NCI-H460 (cell line): Measurements from ENCODE around the gene HENMT1. TPM values are rescaled to one million over a fixed set of nuclear protein-coding genes. Genes with fewer than 3 reads are reported as not detected.
"Not testable (repeated sequence)": the region's sequence is repeated elsewhere in the genome, so short reads cannot be mapped to it uniquely, and the experiment has no call there.

ENCODE experiments used
- DNase-seq: peaks from one replicate; pipeline ENCODE4 v3.0.0-alpha.2; 2016; ENCODE audit warnings: low read depth; ENCODE audit errors: extremely low read depth
- total RNA-seq: library from RNA; depleted of rRNA; stranded (reverse); fragments of >200 nt; shearing (Covaris generic); gene quantifications from 2 replicates; pipeline ENCODE4 v1.2.3, GENCODE V29; 2014

HENMT1 gene
- total RNA-seq, 1 experiment from 2014 or later: 2.5 TPM

- DNase-seq: no peak
Observed at GRCh38 chr1:108678706-108679105, 17.8 kb upstream of the HENMT1 start.

DNA sequence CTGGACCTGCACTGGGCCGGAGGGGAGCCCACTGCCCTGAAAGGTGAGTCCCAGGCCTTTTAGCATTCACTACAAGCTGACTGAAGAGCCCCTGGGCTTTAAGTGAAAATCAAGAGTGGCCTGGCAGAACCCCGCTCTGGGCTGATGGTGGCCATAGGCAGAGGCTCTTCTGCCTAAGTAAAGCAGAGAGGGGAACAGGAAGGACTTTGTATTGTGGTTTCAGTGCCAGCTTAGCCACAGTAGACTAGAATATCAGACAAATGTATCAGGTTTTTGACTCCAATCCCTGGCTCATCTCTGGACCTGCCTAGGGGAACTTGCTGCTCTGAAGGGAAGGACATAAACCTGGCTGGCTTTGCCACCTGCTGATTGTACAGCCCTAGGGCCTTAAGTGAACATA lies 10.2 kb upstream of the HENMT1 start:
- DNase-seq: no peak

DNA sequence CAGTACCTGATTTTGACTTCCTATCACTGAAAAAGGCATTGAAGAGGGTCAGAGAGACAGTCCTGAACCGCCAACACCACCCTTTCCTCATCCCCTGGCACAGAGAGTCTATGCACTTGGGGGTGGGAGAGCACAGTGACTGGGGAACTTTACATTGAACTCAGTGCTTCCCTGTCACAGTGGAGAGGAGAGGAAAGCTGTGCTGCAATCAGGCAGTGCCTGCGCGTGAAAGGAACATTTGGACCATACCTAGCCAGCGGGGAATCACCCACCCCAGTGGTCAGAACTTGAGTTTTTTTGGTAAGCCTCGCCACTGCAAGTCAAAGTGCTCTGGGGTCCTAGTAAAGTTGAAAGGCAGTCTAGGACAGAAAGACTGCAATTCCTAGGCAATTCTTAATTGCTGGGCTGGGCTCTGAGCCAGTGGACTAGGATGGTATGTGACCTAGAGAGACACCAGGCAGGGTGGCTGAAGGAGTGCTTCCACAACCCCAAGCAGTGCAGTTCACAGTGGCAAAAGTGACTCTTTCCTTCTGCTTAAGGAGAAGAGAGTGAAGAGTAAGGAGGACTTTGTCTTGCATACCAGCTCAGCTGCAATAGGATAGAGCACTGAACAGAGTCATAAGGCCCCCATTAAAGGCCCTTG lies 9.4 kb upstream of the HENMT1 start:
- no peak for DNase-seq

- no peak for DNase-seq
Observed at GRCh38 chr1:108669679-108670078, 8.8 kb upstream of the HENMT1 start.

DNA sequence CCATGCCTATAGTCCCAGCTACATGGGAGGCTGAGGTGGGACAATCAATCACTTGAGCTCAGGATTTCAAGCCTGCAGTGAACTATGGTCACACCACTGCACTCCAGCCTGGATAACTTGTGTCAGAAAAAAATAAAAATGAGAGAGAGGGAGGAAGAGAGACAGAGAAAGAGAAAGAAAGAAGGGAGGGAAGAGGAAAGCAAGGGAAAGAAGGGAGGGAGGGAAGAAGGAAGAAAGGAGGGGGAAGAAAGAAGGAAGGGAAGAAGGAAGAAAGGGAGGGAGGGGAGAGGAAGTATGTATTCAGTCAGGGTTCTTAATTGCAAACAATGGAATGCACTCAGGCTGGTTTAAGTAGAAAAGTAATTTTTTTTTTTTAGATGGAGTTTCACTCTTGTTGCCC lies 7.9 kb upstream of the HENMT1 start:
- no peak for DNase-seq

DNA sequence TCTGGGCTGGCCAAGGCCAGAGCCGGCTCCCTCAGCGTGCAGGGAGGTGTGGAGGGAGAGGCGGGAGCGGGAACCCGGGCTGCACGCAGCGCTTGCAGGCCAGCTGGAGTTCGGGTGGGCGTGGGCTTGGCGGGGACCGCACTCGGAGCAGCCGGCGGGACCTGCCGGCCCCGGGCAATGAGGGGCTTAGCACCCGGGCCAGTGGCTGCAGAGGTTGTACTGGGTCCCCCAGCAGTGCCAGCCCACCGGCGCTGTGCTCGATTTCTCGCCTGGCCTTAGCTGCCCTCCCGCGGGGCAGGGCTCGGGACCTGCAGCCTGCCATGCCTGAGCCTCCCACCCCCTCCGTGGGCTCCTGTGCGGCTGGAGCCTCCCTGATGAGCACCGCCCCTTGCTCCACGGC lies 6.5 kb upstream of the HENMT1 start:
- not testable (repeated sequence) for DNase-seq

DNA sequence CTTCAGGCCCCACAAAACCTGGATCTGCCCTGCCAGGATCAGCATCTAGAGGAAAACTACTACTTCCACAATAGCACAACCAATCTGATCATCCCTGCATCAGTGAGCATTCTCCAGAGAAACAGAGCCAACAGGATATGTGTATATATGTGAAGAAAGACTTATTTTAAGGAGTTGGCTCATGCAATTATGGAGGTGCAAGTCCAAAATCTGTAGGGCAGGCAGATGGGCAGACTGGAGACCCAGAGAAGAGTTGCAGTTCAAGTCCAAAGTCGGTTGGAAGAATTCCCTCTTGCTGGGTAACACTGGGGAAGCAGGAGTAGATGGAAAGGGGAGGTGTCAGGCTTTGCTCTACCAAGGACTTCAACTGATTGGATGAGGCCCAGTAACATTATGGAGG lies 4.9 kb upstream of the HENMT1 start:
- no peak for DNase-seq

- DNase-seq: no peak
Observed at GRCh38 chr1:108665067-108665466, 4.2 kb upstream of the HENMT1 start.

DNA sequence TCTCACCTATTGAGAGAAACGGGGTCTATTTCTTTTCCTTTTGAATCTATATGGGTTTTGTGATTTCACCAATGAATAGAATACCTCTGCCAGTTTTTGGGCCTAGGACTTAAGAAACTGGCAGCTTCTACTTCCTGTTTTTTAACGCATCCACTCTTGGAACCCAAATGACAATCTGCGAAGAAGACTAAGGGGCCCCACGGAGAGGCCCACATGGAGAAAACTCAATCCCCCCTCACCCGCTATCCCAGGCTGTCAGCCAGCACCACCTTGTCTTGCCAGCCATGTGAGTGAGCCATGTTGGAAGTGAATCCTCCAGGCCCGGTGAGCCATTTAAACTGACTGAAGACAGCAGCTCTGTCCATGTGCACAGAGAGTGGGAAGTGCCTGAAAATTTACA lies 3.6 kb upstream of the HENMT1 start:
- no peak for DNase-seq

DNA sequence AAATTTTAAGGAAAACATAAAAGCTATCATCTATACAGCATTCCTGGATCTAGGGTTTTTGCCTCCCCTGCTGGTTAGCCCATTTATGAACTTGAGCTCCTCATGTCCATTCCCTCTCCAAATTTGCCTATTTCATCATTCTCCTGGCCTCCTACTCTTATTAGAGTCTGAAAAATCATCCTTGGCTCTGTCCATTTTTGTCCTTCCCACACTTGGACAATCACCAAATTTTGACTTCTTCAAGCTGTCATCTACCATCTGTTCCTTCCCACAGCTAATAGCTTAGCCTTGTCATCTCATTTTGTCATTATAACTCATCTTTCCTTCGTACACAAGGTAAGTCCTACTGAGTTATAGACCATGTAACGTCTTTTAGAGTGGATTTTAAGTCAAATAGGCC lies 2.2 kb upstream of the HENMT1 start:
- DNase-seq: no peak

- no peak for DNase-seq
Observed at GRCh38 chr1:108657356-108658080, 3.4 kb downstream of the HENMT1 start.

- no peak for DNase-seq
Observed at GRCh38 chr1:108653431-108654105, 7.3 kb downstream of the HENMT1 start.

DNA sequence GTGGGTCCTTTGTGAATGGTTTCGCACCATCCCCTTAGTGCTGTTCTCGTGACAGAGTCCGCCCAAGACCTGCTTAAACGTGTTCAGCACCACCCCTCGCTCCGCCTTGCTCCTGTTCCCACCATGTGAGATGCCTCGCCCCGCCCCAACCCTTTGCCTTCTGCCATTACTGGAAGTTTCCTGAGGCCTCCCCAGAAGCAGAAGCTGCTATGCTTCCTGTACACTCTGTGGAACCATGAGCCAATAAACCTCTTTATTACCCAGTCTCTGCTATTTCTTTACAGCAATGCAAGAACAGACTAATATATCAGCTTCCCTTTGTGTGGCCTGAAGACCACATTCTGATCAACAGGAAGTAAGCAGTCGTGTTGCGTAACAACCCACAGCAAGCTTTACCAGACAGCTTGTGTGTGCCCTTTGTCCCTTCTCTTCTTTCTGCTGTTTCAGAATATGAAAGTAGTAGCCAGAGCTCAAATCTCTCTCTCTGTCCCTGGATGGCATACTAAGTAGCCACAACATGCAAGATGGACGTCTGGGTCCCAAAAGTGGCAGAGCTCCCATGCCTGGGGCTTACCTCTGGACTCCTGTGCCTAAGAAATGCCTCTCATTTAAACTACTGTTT lies 14.1 kb downstream of the HENMT1 start:
- peak; percentile 12 for DNase-seq

- no peak for DNase-seq
Observed at GRCh38 chr1:108646265-108646647, 14.6 kb downstream of the HENMT1 start.

DNA sequence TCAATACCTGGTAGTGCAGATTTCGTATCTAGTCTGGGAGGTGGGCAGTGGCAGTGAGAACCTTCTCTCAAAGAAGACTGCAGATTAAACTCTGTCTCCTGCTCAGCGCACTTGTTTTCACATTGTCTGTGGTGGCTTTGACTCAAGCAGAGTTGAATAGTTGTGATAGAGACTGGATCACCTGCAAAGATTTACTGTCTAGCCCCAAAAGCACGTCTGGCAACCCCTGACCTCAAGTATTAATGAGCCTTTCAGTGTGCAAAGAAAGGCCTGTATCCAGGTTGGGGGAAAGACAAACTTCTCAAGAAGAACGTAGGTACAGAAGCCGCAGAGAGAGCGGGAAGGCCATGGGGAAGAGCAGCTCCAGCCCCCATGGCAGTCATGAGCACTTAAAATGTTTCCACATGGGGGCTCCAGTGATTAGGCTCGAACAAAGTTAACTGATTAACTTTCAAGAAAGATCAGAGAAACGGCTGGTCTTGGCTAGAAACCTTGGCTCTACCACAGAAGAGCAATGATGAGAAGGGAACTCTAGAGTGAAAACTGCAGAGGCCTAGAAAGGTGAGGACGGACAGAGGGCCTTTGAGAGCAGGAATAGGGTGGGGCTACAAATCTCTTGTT lies 15.2 kb downstream of the HENMT1 start:
- DNase-seq: no peak

- DNase-seq: no peak
Observed at GRCh38 chr1:108644984-108645383, 15.9 kb downstream of the HENMT1 start.

GRCh38 chr1:108643492-108644335 lies 17.2 kb downstream of the HENMT1 start:
- DNase-seq: peak; percentile 55

GRCh38 chr1:108640863-108641262 lies 20.0 kb downstream of the HENMT1 start:
- DNase-seq: not testable (repeated sequence)

DNA sequence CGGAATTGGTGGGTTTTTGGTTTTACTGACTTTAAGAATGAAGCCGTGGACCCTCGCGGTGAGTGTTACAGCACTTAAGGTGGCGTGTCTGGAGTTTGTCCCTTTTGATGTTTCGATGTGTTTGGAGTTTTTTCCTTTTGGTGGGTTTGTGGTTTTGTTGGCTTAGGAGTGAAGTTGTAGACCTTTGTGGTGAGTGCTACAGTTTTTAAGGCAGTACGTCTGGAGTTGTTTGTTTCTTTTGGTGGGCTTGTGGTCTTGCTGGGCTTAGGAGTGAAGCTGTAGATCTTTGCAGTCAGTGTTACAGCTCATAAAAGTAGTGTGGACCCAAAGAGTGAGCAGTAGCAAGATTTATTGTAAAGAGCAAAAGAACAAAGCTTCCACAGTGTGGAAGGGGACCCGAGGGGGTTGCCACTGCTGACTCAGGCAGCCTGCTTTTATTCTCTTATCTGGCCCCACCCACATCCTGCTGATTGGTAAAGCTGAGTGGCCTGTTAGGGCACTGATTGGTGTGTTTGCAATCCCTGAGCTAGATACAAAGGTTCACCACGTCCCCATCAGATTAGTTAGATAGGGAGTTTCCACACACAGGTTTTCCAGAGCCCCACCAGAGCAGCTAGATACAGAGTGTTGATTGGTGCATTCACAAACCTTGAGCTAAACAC lies 20.9 kb downstream of the HENMT1 start:
- DNase-seq: no peak

DNA sequence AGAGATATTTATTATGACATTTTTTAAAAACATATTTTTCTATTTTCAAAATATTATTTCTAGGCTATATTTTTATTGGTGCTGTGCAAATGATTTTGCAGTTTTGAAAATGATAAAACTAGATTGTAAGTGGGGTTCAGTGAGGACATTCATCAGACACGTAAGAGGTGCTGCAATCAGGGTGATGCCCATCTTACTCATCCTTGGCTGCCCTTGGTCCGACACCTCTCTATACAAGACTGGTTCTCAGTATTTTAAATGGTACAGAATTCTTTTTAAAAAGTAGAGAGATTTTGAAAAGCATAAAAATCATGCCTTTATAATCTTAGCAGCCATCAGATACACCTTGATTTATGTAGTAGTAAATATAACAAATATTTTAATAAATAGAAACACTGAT lies 24.0 kb downstream of the HENMT1 start:
- no peak for DNase-seq
